CD1c-positive myeloid dendritic cell (primary cell): ENCODE results near the gene YES1.
"Not testable (repeated sequence)": the region's sequence is repeated elsewhere in the genome, so short reads cannot be mapped to it uniquely, and the experiment has no call there.

Experiments used
- DNase-seq: peaks from one replicate; pipeline ENCODE4 v3.0.0-alpha.2; 2016; ENCODE audit errors: extremely low spot score

Gene YES1

GRCh38 chr18:824179-824578, 12.1 kb upstream of the YES1 start:
- no peak for DNase-seq

DNA sequence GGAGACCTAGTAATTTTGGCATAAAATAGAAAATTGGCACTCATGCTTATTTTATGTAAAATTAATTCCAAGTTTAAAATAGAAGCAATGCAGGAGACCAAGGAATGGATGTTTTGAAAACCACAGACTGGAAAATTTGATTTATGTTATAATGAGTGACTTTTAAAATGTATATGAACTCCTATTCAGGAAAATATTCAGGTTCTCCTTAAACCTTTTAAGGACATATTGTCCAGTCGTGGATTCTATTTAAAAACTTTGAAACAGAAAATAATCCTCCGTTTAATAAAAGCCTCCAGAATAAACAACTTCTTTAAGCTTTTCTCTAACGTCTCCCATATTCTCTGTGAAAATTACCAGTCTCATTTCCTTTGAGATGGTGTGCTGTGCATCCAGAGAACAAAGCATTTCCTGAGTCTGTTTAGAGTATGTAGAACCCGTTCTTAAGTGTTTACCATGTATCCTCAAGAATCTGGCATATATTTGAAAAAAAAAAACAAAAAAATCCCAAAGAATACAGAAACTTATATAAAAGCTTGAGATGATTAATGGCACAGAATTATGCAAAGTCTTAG, 8.6 kb upstream of the YES1 start:
- DNase-seq: no peak

DNA sequence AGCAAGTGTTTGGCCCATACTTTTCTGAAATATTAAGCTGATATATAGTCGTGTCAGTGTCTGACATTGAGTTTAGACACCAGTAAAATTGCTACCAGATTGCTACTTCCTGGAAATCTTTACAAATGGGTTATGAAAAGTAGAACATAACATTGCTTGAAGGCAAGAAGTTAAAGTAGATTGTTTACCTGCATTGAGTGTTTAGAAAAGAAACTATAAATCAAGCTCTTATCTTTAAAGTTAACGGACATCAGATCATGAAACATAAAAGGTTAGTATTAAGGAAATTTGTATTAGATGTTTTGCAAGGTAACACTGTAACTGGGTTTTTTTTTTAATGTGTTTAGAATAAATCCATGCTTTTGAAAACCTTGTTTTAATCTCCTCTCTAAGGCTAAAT, 4.8 kb upstream of the YES1 start:
- no peak for DNase-seq

- DNase-seq: no peak
Measured at GRCh38 chr18:816088-816653, 4.1 kb upstream of the YES1 start.

GRCh38 chr18:815353-815752, 3.3 kb upstream of the YES1 start:
- DNase-seq: no peak

DNA sequence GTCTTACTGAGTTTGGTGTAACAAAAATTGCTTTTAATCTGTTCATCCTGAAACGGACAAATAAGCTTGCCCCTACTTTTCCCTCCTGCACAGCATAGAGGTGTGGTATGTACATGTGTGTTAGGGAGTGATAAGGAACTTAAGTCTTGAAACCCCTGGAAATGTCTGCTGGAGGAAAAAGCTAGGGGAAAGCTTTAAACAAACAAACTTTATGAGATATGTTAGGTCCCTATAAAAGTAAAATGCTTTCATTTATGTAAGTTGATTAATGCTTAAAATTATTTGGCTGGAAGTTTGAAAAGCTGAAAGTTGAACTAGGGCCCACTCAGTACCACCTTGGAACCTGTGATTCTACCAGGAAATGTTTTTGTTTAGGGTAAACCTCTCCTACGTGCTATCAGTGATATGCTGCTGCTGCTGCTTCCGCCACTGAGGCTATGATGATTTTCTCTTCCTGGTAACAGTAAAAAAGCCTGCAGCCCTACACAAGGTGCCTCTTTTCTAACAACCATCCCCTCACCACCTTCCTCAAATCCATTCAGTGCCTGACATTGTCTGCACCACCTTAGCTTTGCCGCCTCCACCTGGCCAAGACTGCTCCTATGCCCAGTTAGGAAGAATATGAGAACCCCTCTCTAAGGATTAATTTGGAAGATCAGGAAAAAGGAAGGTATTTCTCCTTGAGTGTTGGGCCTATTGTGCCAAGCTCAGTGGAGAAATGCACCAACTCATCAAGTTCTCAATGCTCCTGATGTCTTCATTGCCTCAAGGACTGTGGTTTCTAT, 2.5 kb upstream of the YES1 start:
- DNase-seq: no peak

DNA sequence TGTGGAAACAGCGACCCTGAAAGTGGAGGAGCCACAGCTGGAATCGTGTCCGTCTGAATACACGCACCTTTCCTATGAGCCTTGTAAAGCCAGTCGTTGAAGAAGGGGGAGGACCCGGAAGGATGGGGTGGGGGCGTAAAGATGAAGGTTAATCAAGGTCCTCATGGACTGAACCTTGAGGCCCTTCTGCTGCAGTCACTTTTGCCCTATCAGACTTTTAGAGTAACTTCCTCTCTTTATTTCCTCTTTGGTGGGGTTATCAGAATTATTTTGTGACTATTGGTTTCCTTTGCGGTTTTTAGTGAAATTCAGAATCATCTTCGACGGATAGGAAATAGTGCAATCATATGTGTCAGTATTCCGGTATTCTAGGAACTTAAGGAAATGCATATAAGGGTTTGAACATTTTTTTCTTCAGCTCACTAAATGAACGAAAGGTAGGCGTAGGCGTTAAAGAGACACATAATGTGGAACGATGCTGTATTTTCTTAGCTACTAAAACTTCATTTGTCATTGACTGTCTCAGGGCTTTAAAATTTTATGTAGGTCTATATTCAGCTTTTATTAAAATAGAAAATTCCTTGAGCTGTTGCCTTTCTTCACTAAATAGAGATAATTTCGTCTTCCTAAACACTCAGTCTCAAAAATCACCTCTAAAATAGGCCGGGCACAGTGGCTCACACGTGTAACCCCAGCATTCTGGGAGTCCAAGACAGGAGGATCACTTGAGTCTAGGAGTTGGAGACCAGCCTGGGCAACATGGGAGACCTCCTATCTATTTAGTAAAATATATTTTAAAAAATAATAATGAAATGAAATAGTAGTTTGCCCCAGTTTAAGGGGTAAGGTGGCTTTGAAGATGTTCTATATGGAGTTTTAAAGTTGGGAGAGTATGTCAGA, 1.4 kb upstream of the YES1 start:
- DNase-seq: peak; percentile 67

DNA sequence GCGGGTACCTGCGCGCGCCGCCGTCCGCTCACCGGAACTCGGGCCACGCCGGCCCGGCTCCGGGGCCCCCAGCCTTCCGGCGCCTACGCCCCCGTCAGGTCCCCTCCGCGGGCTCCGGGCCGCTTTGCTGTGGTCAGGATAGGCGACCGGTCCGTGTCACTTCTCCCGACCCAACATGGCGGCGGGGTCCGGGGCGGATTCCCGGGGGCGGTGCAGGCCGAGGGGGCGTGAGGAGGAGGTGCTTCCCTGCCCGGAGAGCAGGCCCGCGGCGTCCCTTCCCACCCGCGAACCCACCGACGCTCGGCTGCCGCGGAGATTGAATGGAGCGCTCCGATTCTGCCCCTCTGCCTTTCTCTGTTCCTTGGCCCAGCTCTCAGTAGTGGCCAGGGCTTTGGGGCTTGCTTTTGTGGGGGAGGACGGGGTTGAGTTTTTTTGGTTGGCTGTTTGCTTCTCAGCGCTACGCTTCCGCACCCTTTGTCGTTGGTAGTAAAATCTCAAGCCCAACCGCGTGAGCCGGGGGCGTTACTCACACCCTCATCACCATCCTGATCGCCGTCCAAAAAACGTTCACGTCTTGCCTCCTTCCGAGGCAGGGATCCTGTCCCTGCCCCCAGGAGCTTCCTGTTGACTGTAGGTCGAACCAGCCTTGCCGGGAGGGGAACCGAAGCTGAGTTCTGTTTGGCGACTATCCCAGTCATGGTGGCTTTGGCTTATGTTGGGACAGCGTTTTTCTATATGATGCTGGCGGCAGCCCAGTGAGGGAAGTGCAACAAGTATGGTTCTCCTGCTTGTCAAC, 532 bp upstream of the YES1 start:
- DNase-seq: peak; percentile 64

DNA sequence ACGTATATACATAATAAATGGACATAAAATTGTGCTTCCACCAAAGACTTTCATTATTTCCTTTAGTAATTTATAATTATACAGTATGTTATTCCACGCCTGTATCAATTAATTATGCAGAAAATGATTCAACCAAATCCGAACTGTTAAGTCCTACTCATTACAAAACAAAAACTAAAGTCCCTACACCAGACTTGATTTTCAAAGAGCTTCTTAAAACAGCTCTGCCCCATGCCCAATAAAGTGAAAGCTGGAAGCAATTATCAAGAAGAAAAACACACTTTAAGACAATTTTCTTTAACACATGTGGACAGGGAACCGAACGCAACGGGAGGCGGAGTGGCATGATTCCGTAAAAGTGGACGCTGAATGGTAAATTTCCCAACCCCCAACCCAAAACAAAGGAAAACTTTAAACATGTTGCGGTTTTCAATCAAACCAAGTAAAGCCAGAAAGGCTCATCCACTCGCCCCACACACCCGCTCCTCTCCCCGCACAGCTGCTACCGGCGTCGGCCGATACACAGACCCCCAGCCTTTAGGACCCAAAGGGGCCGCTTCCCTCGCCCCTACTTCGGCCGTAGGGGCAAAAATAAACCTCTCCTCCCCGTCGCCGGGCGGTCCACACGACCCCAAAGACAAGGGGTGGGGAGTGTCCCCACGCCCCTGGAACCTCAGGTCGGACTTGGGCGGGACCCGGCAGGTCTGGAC, 705 bp downstream of the YES1 start:
- DNase-seq: no peak

DNA sequence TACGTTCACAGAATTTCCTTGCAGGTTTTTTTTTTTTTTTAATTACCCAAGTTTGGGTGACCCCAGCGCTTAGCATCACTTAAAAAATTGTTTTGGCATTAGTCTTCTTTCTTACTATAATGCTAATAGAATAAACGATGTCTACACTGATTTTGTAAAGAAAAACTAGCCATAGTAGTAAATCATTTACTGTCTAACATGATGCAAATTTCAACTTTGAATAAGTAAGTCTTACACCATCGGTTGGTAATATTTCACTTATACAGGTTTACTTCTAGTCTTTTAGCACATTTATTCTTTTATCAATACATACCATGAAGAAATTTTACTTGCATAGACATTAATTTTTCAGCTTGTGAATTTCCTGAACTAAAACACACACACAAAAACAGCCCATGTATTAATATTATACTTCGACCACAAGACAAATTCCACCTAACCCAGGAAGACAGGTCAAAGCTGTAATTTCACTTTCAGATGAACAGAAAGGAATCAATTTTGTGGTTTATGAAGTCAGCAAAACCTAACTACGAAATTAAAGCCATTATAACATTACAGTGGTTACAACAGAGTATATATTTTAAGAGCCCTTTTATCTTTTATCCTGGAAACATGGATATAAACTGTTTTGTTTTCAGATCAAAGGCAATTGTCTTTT, 1.9 kb downstream of the YES1 start:
- DNase-seq: no peak

DNA sequence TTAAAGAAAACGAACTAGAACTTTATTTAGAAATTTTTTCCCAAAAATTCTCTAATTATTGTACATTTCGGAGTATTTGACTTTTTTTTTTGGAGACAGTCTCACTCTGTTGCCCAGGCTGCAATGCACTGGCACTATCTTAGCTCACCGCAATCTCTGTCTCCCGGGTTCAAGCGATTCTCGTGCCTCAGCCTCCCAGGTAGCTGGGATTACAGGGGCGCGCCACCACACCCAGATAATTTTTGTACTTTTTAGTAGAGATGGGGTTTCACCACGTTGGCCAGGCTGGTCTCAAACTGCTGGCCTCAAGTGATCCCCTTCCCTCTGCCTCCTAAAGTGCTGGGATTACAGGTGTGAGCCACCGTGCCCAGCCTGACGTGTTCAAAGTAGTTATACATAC, 2.8 kb downstream of the YES1 start:
- not testable (repeated sequence) for DNase-seq

DNA sequence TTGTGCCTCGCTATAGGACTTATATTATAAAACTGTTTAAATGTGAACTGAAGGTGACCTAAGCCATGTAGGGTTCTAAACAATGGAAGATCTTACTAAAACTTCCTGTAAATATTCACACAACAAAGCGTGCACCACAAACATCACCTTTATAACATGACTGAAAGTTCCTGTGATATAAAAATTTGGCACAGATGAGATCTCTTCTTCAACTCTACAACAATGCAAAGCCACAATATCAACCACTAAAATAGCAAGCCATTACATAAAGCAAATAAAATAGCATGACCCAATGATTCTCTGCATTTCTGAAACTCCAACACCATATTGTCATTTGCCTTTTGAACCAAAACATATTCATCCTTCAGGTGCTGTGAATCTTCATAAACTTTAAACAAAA, 3.5 kb downstream of the YES1 start:
- DNase-seq: no peak

DNA sequence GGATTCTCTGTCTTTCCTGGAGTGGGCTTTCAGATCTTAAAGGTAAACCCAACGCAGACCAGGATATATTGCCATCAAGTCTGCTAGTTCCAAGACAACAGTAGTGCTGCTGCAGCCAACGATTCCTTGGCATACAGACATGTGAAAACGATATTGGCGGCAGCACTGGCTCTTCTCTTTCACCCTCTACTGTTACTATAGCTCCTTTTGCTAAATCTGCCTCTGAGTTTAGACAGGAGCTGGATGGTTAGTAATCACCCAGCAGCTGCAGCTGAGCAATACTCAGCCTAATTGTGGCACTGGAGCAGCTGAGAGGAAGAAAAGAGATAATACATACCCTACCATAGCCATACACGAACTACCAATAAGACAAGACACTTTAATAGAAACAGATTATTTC, 4.0 kb downstream of the YES1 start:
- no peak for DNase-seq

- peak; percentile 38 for DNase-seq
Measured at GRCh38 chr18:805755-806110, 6.3 kb downstream of the YES1 start.

- DNase-seq: no peak
Measured at GRCh38 chr18:805008-805754, 6.9 kb downstream of the YES1 start.

GRCh38 chr18:801137-801536, 10.9 kb downstream of the YES1 start:
- peak; percentile 47 for DNase-seq

- no peak for DNase-seq
Measured at GRCh38 chr18:799943-800342, 12.1 kb downstream of the YES1 start.

DNA sequence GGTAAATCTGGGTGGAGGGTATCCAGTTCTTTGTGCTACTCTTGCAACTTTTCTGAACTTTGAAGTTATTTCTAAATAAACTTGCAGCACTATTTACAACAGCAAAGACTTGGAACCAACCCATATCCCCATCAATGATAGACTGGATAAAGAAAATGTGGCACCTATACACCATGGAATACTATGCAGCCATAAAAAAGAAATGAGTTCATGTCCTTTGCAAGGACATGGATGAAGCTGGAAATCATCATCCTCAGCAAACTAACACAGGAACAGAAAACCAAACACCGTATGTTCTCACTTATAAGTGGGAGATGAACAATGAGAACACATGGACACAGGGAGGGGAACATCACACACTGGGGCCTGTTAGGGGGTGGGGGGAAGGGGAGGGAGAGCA, 16.7 kb downstream of the YES1 start:
- DNase-seq: not testable (repeated sequence)

- DNase-seq: no peak
Measured at GRCh38 chr18:789397-789796, 22.6 kb downstream of the YES1 start.

GRCh38 chr18:785242-785641, 26.8 kb downstream of the YES1 start:
- no peak for DNase-seq
